Upper lobe of right lung (tissue), 1 donor: ENCODE measurements around the gene DUS1L. TPM values are rescaled to one million over a fixed set of nuclear protein-coding genes. Genes with fewer than 3 reads are reported as not detected.
A peak's percentile ranks its signal among the peaks of the same experiment; 100 is the strongest.

Experiments used
- ATAC-seq: fragments of 200-7000 bp; cut with Tn5 transposase; one replicate; pipeline ENCODE4 v1.9.1; 2020; ENCODE audit warnings: mild to moderate bottlenecking, moderate library complexity
- DNase-seq: peaks from one replicate; pipeline ENCODE4 v3.0.0-alpha.2; 2020
- H3K27ac ChIP-seq: fragments of 200-600 bp; one replicate; pipeline ENCODE4 v1.8.0; 2022
- H3K27me3 ChIP-seq: fragments of 200-600 bp; one replicate; pipeline ENCODE4 v1.8.0; 2022; ENCODE audit warnings: mild to moderate bottlenecking
- H3K36me3 ChIP-seq: fragments of 200-600 bp; one replicate; pipeline ENCODE4 v1.8.0; 2022
- H3K4me1 ChIP-seq: fragments of 200-600 bp; one replicate; pipeline ENCODE4 v1.8.0; 2022
- H3K4me3 ChIP-seq: fragments of 200-600 bp; one replicate; pipeline ENCODE4 v1.8.0; 2022; ENCODE audit warnings: mild to moderate bottlenecking
- H3K9me3 ChIP-seq: fragments of 200-600 bp; one replicate; pipeline ENCODE4 v1.8.0; 2022
- CTCF ChIP-seq: fragments of 200-600 bp; IDR thresholded peaks from one replicate; pipeline ENCODE4 v1.8.0; 2022; ENCODE audit warnings: antibody characterized with exemption
- intact Hi-C: fragments of 100-400 bp; cut with DNase I; formaldehyde crosslinking; loops from one replicate; pipeline ENCODE4 v1.11.0; 2022
- total RNA-seq: library from RNA; stranded (reverse); fragmentation: NEBNext Ultra II Directional; extraction: Animal tissue kit (Norgen Biotek cat#: 25700); gene quantifications from one replicate; pipeline ENCODE4 v1.2.1, GENCODE V29; 2021
- donor health status: DM: no; HTN: yes; CAD: no; lungs with severe emphysema.

The DUS1L gene
- total RNA-seq, 1 donor from 2014 or later, result 82.4 TPM

- Histone ChIP-seq H3K9me3 (no peaks in the 10 kb centered on the region), H3K4me3 (peak overlapping the region; percentile 68), H3K4me1 (peaks cover 20% of the 10 kb centered on the region), H3K36me3 (no peaks in the 10 kb centered on the region), H3K27ac (peak overlapping the region; percentile 53), H3K27me3 (no peaks in the 10 kb centered on the region)
- DNase-seq, result no peak
- ATAC-seq, result peak; percentile 0
- TF ChIP-seq CTCF, result no peak
- intact Hi-C loops, result no loop called here
These were observed 42.0 kb downstream of the DUS1L start for GRCh38 chr17:82023447-82024241.

- DNase-seq (peak; percentile 100), ATAC-seq (peak; percentile 95)
- no peaks in the 10 kb centered on the region for H3K27me3 ChIP-seq
- no peak for TF ChIP-seq CTCF
- no peaks in the 10 kb centered on the region for H3K36me3 ChIP-seq
- H3K9me3 ChIP-seq, result no peaks in the 10 kb centered on the region
- peak within 1 kb of the TSS; percentile 98 for H3K4me3 ChIP-seq
- peaks cover 20% of the 10 kb centered on the region for H3K4me1 ChIP-seq
- intact Hi-C loops, result no loop called here
- H3K27ac ChIP-seq, result peak within 1 kb of the TSS; percentile 78
These were observed 42.6 kb downstream of the DUS1L start, which contains the start of gene LRRC45 for GRCh38 chr17:82022981-82023446. LRRC45 (plus strand) TSS chr17:82023305; CDS start chr17:82023644, 339 bp downstream.

DNA sequence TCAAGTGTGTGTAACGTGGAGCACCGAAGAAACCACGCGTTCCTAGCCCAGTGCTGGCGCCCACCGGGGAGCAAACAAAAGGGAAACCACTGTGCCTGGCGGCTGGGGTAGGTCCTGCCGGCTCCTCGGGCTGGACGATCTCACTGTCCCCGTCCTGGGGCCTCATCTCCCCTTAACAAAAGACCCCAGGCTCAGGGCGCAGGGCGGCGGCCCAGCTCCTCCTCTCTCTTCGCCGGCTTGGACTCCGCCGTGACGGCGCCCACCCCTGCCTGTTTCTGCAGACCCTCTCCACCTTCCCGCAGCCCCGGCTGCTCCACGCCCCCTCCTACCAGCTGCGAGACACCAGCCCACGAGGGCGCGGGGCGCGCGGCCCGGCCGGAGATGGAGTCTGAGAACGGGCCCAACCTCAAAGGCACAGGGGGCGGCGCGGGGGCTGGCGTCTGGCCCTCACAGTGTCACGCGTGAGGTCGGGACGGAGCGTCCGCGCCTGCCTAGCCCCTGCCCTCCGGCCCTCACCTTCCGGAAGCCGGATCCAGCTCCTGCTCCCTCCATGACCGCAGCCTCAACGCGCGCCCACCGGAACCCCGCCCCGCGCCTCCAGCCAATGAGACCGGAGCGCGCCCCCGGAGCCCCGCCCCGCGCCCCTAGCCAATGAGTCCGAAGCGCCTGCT, 43.2 kb downstream of the DUS1L start, which contains the start of gene CENPX:
Gene CENPX (minus strand): TSS at position 569 of the 671 bp plus-strand sequence. CDS start 17 bp downstream, at position 552.
- TF ChIP-seq CTCF, result no peak
- Histone ChIP-seq H3K27ac (peak within 1 kb of the TSS; percentile 78), H3K9me3 (no peaks in the 10 kb centered on the region), H3K36me3 (no peaks in the 10 kb centered on the region), H3K27me3 (no peaks in the 10 kb centered on the region), H3K4me1 (peaks cover 20% of the 10 kb centered on the region), H3K4me3 (peak within 1 kb of the TSS; percentile 98)
- DNase-seq, result no peak
- intact Hi-C loops, result no loop called here
- no peak for ATAC-seq

DNA sequence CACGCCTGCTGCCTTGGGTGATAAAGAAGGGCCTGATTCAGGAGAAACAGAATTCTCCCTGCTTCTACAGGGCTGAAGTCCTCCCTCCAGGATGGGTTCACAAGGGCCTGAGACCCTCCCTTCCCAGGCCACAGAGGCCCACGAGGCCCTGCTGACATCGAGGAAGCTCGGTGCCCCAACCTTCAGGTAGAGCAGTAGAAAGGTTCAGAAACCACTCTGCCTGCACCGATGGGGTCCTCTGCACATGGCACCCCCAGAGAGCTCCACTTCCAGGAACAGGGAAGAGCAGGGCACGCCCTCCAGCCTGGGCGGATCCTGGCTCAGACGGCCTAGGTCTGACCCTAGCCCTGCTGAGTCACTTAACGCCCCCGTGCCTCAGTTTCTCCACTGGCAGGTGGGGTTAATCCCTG, 43.7 kb downstream of the DUS1L start:
- no peaks in the 10 kb centered on the region for H3K36me3 ChIP-seq
- no peak for DNase-seq
- H3K27me3 ChIP-seq, result no peaks in the 10 kb centered on the region
- peaks cover 20% of the 10 kb centered on the region for H3K4me1 ChIP-seq
- no peaks in the 10 kb centered on the region for H3K9me3 ChIP-seq
- no peak for TF ChIP-seq CTCF
- no peak for ATAC-seq
- peak overlapping the region; percentile 78 for H3K27ac ChIP-seq
- peak overlapping the region; percentile 98 for H3K4me3 ChIP-seq
- intact Hi-C loops, result loop anchor here (2.0 kb wide), 1 partner anchor 63 kb away; no protein-coding TSS in a partner anchor

DNA sequence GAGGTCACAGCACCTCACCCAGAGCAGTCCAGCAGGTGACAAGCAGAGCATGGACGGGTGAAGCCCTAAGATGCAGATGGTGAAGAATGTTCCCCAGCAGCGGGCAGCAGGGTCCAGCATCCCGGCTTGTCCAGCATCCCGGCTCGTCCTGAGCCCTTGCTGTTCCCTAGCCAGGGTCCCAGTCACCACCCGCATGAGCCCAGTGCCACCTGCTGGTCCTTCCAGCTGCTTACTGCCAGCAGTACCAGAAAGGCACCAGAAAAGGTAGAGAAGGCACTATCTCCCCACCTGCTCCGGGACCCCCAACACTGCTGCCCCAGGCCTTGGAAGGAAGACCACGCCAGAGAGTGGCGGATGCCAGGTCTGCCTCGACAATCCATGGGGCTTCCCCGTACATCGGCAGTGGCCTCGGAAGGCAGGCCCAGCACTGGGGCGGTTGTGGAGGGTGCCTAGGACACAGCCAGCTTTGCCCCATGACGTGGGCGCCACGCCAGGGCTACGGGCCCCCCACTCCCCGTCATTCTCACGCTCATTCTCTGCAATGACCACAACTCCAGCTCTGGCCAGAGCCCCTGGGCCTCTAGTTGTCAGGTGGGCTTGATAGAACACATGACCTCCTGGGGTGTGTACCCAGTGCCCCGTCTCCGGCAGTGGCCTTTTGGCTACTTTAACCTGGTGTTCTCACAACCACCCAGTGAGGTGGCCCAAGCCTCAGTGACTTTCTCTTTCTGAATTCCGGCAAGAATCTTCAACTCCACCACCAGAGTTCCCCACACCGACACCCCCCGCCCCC, 44.3 kb downstream of the DUS1L start:
- intact Hi-C loops, result loop anchor here (2.0 kb wide), 1 partner anchor 63 kb away; no protein-coding TSS in a partner anchor
- peak; percentile 71 for TF ChIP-seq CTCF
- ATAC-seq, result peak; percentile 15
- H3K4me3 ChIP-seq, result peak overlapping the region; percentile 98
- H3K4me1 ChIP-seq, result peaks cover 20% of the 10 kb centered on the region
- DNase-seq, result peak; percentile 90
- no peaks in the 10 kb centered on the region for H3K27me3 ChIP-seq
- no peaks in the 10 kb centered on the region for H3K9me3 ChIP-seq
- H3K36me3 ChIP-seq, result no peaks in the 10 kb centered on the region
- H3K27ac ChIP-seq, result no peak overlapping the region
